ENCODE data around the gene MED27. TPM values are rescaled to one million over a fixed set of nuclear protein-coding genes. Genes with fewer than 3 reads are reported as not detected.

Gene MED27
- total RNA-seq, 1 donor from 2014 or later: 41.0 TPM

GRCh38 chr9:131994364-131995125 is 85.1 kb downstream of the MED27 start:
- intact Hi-C loops (cut with micrococcal nuclease): no loop called here
- Mint-ChIP-seq H3K9me3 (no peaks in the 10 kb centered on the region), H3K4me1 (ENCODE audit: low read depth) (peaks cover 4% of the 10 kb centered on the region)

DNA sequence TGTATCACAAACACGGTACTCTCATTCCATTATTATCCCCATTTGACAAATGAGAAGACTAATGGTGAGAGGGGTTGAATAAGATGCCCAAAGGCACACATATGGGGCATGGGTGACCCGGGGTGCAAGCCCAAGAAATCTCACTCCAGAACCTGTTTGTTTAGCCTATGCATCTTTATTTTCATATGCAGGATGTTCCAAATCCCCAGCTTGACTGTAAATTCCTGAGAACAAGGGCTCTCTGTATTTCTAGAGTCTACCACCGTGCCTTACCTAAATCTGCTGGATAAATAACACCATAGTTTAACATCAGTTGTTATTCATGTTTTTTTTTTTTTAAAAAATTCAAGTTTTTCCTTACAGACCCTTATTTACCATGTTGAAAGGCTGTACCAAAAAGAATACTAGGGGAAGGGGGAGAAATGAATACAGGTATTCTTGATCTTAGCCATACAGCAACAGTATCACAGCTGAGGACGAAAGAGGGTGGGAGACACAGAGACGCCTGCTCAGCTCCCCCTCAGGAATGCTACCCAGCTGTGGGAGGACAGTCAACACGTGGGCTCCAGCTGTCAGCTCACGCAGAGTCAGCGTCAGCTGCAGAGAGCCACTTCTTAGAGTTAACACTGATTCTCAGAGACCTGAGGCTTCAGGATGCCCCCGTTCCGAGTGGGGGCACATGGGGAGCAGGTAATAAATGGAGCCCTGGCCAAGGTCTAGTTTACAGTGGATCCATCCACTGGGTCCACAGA is 86.6 kb downstream of the MED27 start:
- Mint-ChIP-seq H3K36me3 (ENCODE audit: low read depth) (peaks cover 11% of the 10 kb centered on the region), H3K9me3 (no peaks in the 10 kb centered on the region), H3K4me3 (no peak overlapping the region), H3K4me1 (ENCODE audit: low read depth) (no peaks in the 10 kb centered on the region), H3K27ac (no peak overlapping the region), H3K27me3 (ENCODE audit: insufficient read depth) (no peaks in the 10 kb centered on the region)
- intact Hi-C loops (cut with micrococcal nuclease): no loop called here
- DNase-seq (ENCODE audit: low spot score): no peak

More at GRCh38 chr9:131994364-131995125, 85.1 kb downstream of the MED27 start:
- Mint-ChIP-seq H3K4me3 (no peak overlapping the region), H3K27me3 (ENCODE audit: insufficient read depth) (no peaks in the 10 kb centered on the region), H3K27ac (no peak overlapping the region), H3K36me3 (ENCODE audit: low read depth) (peaks cover 11% of the 10 kb centered on the region)
- DNase-seq (ENCODE audit: low spot score): no peak

- Mint-ChIP-seq H3K4me1 (ENCODE audit: low read depth) (peaks cover 13% of the 10 kb centered on the region), H3K9me3 (no peaks in the 10 kb centered on the region), H3K4me3 (no peak overlapping the region), H3K36me3 (ENCODE audit: low read depth) (no peaks in the 10 kb centered on the region), H3K27ac (no peak overlapping the region), H3K27me3 (ENCODE audit: insufficient read depth) (no peaks in the 10 kb centered on the region)
- DNase-seq (ENCODE audit: low spot score): no peak
- intact Hi-C loops (cut with micrococcal nuclease): no loop called here
Measured at GRCh38 chr9:131987232-131987631, 92.4 kb downstream of the MED27 start.

GRCh38 chr9:131986576-131986975 is 93.1 kb downstream of the MED27 start:
- no peak for DNase-seq (ENCODE audit: low spot score)
- intact Hi-C loops (cut with micrococcal nuclease): no loop called here
- Mint-ChIP-seq H3K27ac (no peak overlapping the region), H3K9me3 (no peaks in the 10 kb centered on the region), H3K4me3 (no peak overlapping the region), H3K36me3 (ENCODE audit: low read depth) (no peaks in the 10 kb centered on the region), H3K4me1 (ENCODE audit: low read depth) (peaks cover 13% of the 10 kb centered on the region), H3K27me3 (ENCODE audit: insufficient read depth) (no peaks in the 10 kb centered on the region)

- H3K4me1 Mint-ChIP-seq (ENCODE audit: low read depth): peaks cover 13% of the 10 kb centered on the region
- no peak overlapping the region for H3K27ac Mint-ChIP-seq
- H3K36me3 Mint-ChIP-seq (ENCODE audit: low read depth): no peaks in the 10 kb centered on the region
- intact Hi-C loops (cut with micrococcal nuclease): no loop called here
- no peak overlapping the region for H3K4me3 Mint-ChIP-seq
- H3K27me3 Mint-ChIP-seq (ENCODE audit: insufficient read depth): no peaks in the 10 kb centered on the region
- H3K9me3 Mint-ChIP-seq: no peaks in the 10 kb centered on the region
- DNase-seq (ENCODE audit: low spot score): no peak
Measured at GRCh38 chr9:131986089-131986488, 93.6 kb downstream of the MED27 start.

- Mint-ChIP-seq H3K9me3 (no peaks in the 10 kb centered on the region), H3K4me1 (ENCODE audit: low read depth) (peaks cover 13% of the 10 kb centered on the region), H3K27ac (no peak overlapping the region), H3K4me3 (no peak overlapping the region), H3K36me3 (ENCODE audit: low read depth) (no peaks in the 10 kb centered on the region), H3K27me3 (ENCODE audit: insufficient read depth) (no peaks in the 10 kb centered on the region)
- intact Hi-C loops (cut with micrococcal nuclease): no loop called here
- no peak for DNase-seq (ENCODE audit: low spot score)
Measured at GRCh38 chr9:131984564-131984963, 95.1 kb downstream of the MED27 start.

DNA sequence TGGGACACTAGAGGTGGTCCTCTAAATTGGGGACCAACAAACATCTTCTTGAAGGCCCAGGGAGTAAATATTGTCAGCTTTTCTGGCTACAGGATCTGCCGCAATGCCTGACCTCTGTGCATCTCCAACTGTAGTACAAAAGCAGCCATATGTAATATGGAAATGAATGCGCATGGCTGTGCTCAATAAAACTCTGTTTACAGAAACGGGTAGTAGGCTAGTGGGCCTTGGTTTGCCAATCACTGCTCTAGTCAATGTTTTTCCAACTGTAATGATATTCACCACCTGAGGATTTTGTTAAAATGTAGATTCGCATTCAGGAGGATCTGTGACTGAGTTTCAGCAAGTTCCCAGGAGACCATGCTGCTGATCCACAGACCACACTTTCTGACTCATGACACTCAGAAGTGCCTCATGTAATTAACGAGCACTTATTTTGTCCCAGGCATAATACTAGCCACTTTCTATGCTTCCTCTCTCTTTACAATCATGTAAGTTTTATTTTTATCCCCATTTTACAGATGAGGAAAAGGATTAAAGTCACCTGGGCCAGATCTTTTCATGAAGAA is 96.9 kb downstream of the MED27 start:
- intact Hi-C loops (cut with micrococcal nuclease): no loop called here
- DNase-seq (ENCODE audit: low spot score): no peak
- H3K4me3 Mint-ChIP-seq: no peak overlapping the region
- no peak overlapping the region for H3K27ac Mint-ChIP-seq
- peaks cover 13% of the 10 kb centered on the region for H3K4me1 Mint-ChIP-seq (ENCODE audit: low read depth)
- no peaks in the 10 kb centered on the region for H3K27me3 Mint-ChIP-seq (ENCODE audit: insufficient read depth)
- H3K9me3 Mint-ChIP-seq: no peaks in the 10 kb centered on the region
- H3K36me3 Mint-ChIP-seq (ENCODE audit: low read depth): peaks cover 2% of the 10 kb centered on the region

DNA sequence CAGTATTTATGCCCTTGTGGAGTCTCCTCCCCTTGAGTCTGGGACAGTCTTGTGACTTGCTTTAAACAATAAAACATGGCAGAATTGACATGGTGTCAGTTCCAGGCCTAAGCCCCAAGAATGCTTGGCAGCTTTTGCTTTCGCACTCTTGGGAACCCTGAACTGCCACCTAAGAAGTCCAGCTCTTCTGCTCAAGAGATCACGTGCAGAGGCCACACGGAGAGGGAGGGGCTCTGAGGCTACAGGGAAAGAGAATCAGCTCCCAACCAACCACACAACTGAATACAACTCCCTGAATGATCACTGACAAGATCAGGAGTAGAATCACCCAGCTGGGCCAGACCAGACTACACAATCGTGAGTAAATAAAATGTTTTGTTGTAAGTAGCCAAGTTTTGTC is 97.6 kb downstream of the MED27 start:
- peaks cover 13% of the 10 kb centered on the region for H3K4me1 Mint-ChIP-seq (ENCODE audit: low read depth)
- H3K27me3 Mint-ChIP-seq (ENCODE audit: insufficient read depth): no peaks in the 10 kb centered on the region
- H3K27ac Mint-ChIP-seq: no peak overlapping the region
- intact Hi-C loops (cut with micrococcal nuclease): no loop called here
- peaks cover 2% of the 10 kb centered on the region for H3K36me3 Mint-ChIP-seq (ENCODE audit: low read depth)
- H3K9me3 Mint-ChIP-seq: no peaks in the 10 kb centered on the region
- DNase-seq (ENCODE audit: low spot score): no peak
- no peak overlapping the region for H3K4me3 Mint-ChIP-seq

- Mint-ChIP-seq H3K36me3 (ENCODE audit: low read depth) (peaks cover 2% of the 10 kb centered on the region), H3K27ac (no peak overlapping the region), H3K4me1 (ENCODE audit: low read depth) (peaks cover 13% of the 10 kb centered on the region)
Measured at GRCh38 chr9:131981116-131981776, 98.4 kb downstream of the MED27 start.

GRCh38 chr9:131980267-131981016 is 99.2 kb downstream of the MED27 start:
- intact Hi-C loops (cut with micrococcal nuclease): no loop called here
- Mint-ChIP-seq H3K4me3 (no peak overlapping the region), H3K4me1 (ENCODE audit: low read depth) (peaks cover 13% of the 10 kb centered on the region), H3K36me3 (ENCODE audit: low read depth) (peaks cover 2% of the 10 kb centered on the region), H3K27me3 (ENCODE audit: insufficient read depth) (no peaks in the 10 kb centered on the region), H3K9me3 (no peaks in the 10 kb centered on the region), H3K27ac (no peak overlapping the region)
- DNase-seq (ENCODE audit: low spot score): no peak

More at GRCh38 chr9:131981116-131981776, 98.4 kb downstream of the MED27 start:
- Mint-ChIP-seq H3K9me3 (no peaks in the 10 kb centered on the region), H3K27me3 (ENCODE audit: insufficient read depth) (no peaks in the 10 kb centered on the region), H3K4me3 (no peak overlapping the region)
- DNase-seq (ENCODE audit: low spot score): no peak
- intact Hi-C loops (cut with micrococcal nuclease): no loop called here

GRCh38 chr9:131977109-131977838 is 102.4 kb downstream of the MED27 start:
- Mint-ChIP-seq H3K9me3 (no peaks in the 10 kb centered on the region), H3K4me1 (ENCODE audit: low read depth) (peaks cover under 1% of the 10 kb centered on the region), H3K27me3 (ENCODE audit: insufficient read depth) (no peaks in the 10 kb centered on the region), H3K4me3 (no peak overlapping the region), H3K27ac (no peak overlapping the region), H3K36me3 (ENCODE audit: low read depth) (peaks cover 4% of the 10 kb centered on the region)
- no peak for DNase-seq (ENCODE audit: low spot score)
- intact Hi-C loops (cut with micrococcal nuclease): no loop called here
